ENCODE measurements around the gene CORO2B.

The CORO2B gene

DNA sequence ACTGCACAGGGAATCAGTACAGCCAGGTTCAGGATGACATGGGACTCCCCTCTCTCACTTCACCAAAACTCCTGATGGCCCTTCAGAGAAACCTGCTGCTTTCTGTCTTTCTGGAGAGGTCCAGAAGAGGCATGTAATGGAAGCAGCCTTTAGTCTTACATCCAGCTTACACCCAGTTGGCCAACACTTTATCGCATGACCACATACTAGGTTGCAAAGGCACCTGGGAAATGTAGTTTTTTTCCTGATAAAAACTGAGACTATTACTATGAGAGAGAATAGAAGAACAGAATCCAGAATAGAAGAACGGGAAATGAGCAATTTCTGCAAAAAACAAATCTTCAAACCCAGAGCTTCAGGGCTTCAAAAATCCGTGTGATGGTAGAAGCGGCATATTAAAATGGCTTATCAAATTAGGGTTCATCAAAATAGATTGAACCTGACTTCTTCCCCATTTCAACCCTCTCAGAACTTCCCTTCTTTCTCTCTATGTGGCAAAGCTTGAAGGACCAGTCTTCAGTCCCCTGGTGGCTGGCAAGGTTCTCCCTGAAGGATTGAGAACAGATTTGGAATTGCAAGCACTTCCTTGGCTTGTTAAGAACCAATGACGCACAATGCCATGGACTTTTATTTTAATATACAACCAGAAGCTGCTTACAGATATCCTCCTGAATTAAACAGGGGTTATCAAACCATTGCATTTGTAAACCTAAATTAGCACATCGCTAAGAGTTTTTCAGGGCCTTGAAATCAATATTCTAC, 34.4 kb downstream of the CORO2B start:
- no peak for DNase-seq

GRCh38 chr15:68614286-68615035, 35.7 kb downstream of the CORO2B start:
- DNase-seq, result no peak

- DNase-seq, result no peak
Observed at GRCh38 chr15:68615301-68615700, 36.5 kb downstream of the CORO2B start.

DNA sequence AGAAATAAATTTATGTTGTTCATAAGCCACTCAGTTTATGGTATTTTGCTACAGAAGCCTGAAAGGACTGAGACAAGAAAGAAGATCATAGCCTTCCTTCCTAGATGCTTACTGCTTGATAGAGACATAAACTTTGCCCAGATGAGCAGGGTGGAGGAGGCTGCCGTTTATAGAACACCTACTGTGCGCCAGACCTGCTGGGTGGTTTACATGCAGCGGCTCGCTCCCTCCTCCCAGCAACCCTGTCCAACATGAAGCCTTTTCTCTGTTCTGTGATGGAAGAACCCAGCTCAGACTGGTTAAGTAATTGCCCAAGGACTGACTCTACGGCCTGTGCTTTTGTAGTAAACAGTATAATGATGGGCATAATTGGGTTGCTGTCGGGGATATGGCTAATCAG, 37.0 kb downstream of the CORO2B start:
- DNase-seq, result no peak

DNA sequence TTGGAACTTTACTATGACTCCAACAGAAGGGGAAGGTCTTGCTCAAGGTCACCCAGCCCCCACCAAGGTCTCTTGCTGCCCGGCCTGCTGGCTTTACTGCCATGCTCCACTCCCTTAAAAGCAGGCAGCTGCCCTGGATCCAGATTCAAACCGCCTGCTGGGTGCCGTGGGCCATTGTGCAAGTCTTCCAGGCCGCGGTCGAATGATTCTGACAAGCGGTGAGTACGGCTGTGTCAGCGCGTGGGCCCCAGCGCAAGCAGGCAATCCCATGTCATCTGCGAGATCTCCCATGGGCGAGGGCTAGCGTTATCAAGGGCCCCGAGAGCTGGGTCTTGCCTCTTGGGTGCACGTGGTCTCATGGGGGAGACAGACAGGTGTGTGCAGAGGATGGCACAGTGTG, 37.6 kb downstream of the CORO2B start:
- no peak for DNase-seq

DNA sequence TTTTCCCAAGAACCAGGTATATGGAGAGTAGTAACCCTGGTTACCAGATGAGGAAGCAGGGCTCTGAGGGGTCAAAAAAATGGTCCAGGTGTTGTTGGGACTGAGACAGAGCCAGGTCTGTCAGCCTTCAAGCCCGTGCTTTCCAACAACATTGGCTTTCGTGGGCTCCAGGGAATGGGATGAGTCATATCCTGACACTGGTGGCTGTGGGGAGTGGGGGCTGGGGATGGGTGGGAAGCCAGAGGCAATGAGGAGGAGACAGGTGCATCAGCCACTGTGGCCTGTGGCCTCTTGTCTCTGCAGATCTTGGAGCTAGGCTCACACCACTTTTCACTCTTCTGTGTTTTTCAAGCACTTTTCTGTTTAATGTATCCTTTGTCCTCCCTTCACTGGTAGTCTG, 38.2 kb downstream of the CORO2B start:
- no peak for DNase-seq

GRCh38 chr15:68617777-68618176, 39.0 kb downstream of the CORO2B start:
- DNase-seq, result no peak

DNA sequence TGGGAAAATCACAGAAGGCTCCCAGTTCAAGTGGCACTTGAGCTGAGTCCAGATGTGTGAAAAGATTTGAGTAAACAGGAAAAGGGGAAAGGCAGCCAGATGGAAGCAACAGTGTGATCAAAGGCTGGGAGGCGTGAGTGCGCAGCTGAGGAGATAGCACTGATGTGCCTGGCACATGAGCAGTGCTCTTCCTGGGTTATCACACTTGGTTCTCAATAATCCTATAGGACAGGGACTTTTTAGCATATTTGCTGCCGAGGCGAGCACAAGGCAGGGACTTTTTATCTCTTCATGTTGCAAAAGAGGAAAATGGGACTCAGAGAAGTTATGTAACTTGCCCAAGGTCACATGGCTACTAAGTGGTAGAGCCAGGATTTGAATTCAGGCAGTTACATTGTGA, 39.6 kb downstream of the CORO2B start:
- DNase-seq, result no peak

- DNase-seq, result no peak
Observed at GRCh38 chr15:68618908-68619698, 40.3 kb downstream of the CORO2B start.

DNA sequence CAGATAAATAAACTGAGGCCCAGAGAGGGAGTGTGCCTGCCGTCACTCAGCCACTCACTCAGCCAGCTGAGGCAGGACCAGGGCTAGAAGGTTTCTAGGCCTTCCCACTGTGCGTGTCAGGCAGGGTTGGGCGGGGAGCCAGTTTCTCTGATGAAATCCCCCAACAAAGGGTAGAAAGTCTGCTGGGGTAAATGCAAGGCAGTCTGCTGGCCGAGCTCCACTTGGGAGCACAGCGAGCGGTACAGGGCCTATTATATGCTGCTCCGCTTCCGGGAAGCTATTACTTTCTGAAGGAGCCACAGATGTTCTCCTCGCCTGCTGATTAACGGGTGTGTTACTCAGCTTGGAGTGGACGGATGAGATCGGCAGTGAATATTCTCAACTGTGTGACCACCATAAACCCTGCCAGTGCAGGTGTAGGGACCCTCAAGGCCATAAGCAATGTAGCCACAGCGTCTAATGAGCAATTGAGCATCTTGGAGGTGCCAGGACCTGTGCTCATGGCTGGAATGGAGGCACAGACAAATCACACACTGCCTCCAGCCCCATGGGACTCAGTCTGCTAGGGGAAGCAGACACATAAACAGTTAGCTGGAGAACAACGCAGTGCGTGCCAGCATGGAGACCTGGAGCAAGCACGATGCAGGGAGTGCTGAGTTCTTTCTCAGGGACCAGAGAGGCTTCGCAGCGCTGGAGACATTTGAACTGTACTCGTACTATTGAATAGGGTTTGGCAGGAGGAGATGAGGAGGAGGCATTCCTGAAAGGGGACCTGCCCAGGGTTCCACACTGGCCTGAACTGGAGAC, 42.1 kb downstream of the CORO2B start:
- DNase-seq, result no peak

- DNase-seq, result no peak
Observed at GRCh38 chr15:68621535-68621934, 42.7 kb downstream of the CORO2B start.

GRCh38 chr15:68623301-68623892, 44.6 kb downstream of the CORO2B start:
- DNase-seq, result no peak

GRCh38 chr15:68625853-68626252, 47.1 kb downstream of the CORO2B start:
- no peak for DNase-seq

GRCh38 chr15:68626283-68626682, 47.5 kb downstream of the CORO2B start:
- no peak for DNase-seq

DNA sequence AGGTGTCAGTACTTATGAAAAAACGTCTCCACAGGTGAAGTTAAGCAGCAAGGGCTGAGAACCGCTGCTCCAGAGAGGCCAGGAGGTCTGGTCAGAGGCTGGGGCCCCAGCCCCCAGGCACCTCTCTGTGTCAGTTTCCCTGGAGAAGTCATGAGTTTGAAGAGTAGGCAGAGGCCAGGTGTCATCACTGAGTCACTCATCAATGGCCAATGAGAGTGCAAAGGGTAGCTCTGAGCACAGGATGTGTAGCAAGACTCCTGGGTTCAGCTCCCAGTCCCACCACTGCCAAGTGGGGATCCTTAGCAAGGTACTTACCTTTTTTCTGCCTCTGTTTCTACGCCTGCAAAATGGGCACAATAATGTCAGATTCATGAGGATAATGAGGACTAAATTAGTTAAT, 47.9 kb downstream of the CORO2B start:
- DNase-seq, result no peak

- no peak for DNase-seq
Observed at GRCh38 chr15:68627476-68627875, 48.7 kb downstream of the CORO2B start.

GRCh38 chr15:68627995-68628394, 49.2 kb downstream of the CORO2B start:
- no peak for DNase-seq

DNA sequence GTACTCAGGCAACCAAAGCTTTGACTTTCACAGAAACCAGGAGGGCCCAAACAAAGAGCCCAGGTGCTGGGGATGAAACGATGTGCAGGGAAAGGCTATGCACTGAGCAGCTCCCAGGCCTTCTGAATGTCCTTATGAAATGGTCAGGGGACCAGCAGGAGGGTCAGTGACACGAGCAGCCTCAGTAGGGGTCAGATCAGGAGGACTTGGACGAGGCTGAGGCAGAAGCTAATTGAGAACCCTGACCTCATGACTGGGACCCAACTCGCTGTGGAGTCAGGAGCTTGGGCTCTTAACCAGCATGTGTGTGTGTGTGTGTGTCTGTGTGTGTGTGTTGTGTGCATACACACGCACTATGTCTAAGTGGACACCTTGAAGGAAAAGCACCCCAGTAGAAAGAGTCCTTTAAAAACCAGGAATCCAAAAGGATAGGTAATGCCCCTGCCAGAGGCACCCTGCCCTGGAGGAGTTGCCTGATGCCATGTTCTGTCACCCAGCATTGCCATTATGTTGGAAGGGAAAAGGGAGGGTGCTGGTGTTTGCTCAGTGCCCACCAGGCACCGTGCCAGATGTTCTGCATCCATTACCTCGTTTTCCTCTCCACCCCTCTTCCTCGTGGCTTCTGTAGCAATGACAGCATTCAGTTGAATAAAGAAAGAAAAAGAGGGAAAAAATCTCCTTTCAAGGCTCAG, 50.9 kb downstream of the CORO2B start:
- DNase-seq, result no peak

DNA sequence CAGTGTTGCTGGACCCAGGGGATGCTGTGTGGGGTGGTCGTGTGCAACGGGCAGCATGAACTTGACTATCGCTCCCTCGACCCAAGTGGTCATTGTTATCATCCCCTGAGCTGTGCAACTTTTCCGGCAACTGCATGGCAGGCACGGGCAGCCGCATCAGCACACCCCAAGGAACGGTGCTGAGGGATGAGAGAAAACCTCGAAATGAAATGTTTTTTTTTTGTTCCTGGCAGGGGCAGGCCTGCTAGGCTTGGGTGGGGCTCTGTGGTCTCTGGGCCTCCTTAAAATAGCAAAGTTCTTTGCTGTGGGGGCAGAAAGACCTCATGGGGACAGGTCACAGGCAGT, 51.4 kb downstream of the CORO2B start:
- no peak for DNase-seq

DNA sequence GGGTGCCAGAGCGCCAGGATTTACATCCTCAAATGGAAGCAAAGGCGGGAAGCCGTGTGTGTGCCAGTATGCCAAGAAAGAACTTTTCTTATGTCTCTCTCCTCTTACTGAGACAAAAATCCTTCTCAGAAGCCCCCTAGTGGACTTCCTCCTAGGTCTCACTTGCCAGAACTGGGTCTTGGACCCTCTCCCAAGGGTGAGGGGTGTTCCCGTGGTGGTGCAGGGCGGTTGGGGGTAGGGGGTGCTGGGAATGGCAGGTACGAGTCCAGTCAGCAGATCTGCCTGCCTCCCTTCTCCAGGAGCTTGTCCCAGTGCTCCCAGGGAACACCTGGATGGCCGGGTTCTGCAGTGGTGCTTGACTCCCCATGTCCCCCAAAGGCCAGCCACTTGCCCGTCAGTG, 52.0 kb downstream of the CORO2B start:
- DNase-seq, result no peak

DNA sequence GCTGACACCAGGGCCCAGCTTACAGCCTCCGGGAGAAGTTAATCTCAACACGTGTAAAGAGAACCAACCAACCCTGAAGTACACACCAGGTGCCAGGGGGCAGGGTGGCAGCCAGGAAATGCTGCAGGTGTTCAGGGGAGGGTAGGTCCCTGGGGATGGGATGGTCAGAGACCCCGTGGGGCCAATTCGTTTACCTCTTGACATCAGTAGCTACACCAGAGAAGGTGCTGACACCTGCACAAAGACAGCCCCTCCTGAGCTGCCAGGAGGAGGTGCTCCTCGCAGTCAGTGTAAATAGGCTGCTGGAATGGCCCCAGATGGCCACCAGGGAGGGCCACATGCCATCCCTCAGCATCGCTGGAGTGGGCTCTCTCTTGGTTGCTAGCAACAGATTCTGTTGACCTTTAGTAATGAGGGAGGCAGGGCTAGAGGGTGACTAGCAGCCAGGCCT, 52.8 kb downstream of the CORO2B start:
- no peak for DNase-seq

DNA sequence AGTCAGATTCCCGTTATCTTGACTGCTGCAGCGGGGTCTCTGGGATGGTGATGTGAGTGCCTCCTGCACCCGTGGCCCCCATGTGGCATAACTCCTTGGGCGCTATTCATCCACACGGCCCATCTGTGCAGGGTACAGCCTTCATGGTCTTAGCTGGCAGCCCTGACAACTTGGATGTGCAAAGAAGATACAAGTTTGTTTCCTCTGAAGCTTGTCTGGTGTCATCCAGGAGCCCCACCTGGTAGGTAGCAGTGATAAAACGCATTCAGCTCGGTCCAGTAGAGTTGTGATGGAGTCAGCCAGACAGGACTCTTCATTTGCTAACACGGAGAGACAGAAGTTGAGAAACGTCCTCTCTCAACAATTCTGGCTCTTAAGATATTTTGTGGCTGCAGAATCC, 53.3 kb downstream of the CORO2B start:
- no peak for DNase-seq
